Renal cortex interstitium (tissue), 11 donors: Measurements from ENCODE around the gene GPR119. TPM values are rescaled to one million over a fixed set of nuclear protein-coding genes. Genes with fewer than 3 reads are reported as not detected.
"Not testable (repeated sequence)": the region's sequence is repeated elsewhere in the genome, so short reads cannot be mapped to it uniquely, and the experiment has no call there.

Experiments
- DNase-seq, 11 donors: peaks; one replicate each; pipeline ENCODE4 v3.0.0-alpha.2; 2013; ENCODE audit warnings: low read depth in 9 of 11, low spot score in 4 of 11; ENCODE audit errors: extremely low read depth in 1 of 11
- polyA plus RNA-seq, 3 donors: library from polyadenylated mRNA; unstranded; fragments of 120-200 nt; gene quantifications; one replicate each; pipeline ENCODE4 v1.2.1, GENCODE V29; 2013; ENCODE audit not compliant: insufficient read length in 3 of 3

Gene GPR119
- polyA plus RNA-seq, 3 donors, result not detected

GRCh38 chrX:130347321-130347720 is 38.2 kb downstream of the GPR119 start:
- no peak for DNase-seq

GRCh38 chrX:130343411-130343810 is 42.1 kb downstream of the GPR119 start:
- no peak for DNase-seq

GRCh38 chrX:130340271-130340670 is 45.2 kb downstream of the GPR119 start:
- no peak for DNase-seq

GRCh38 chrX:130339408-130340222 is 45.9 kb downstream of the GPR119 start, which contains the start of gene SLC25A14:
SLC25A14 (plus strand) TSS chrX:130339919; CDS start chrX:130340279, 360 bp downstream.
- peak; percentile 53 to 77 (median 66) for DNase-seq

GRCh38 chrX:130338869-130339268 is 46.6 kb downstream of the GPR119 start:
- DNase-seq, result not testable (repeated sequence)

- no peak for DNase-seq
Measured at GRCh38 chrX:130336531-130336930, 48.9 kb downstream of the GPR119 start.

Other genes with a start within 250 kb of the GPR119 start
- 10 to 100 TPM; 77.4 to 98.5 (median 84.6) TPM for gene AIFM1, start 219.8 kb downstream of the GPR119 start, polyA plus RNA-seq
- gene RAB33A, start 213.7 kb downstream of the GPR119 start, polyA plus RNA-seq, result under 1 TPM; 0.44 to 0.78 (median 0.70) TPM
- 1 to 10 TPM; 6.0 to 8.0 (median 7.3) TPM for gene ZNF280C, start 116.8 kb downstream of the GPR119 start, polyA plus RNA-seq
- 10 to 100 TPM; 21.7 to 31.5 (median 22.2) TPM for gene SLC25A14, start 45.8 kb downstream of the GPR119 start, polyA plus RNA-seq
- 10 to 100 TPM; 33.3 to 41.6 (median 34.0) TPM for gene RBMX2, start 16.3 kb upstream of the GPR119 start, polyA plus RNA-seq